Non-pigmented ciliary epithelial cell (primary cell): Measurements from ENCODE around the gene DPYSL5.
"Not testable (repeated sequence)": the region's sequence is repeated elsewhere in the genome, so short reads cannot be mapped to it uniquely, and the experiment has no call there.

Experiments
- DNase-seq: peaks from one replicate; pipeline ENCODE4 v3.0.0-alpha.2; 2010; ENCODE audit warnings: low read depth

DPYSL5 gene

GRCh38 chr2:26847655-26848335 is at the start of gene DPYSL5:
Gene DPYSL5 (plus strand): TSS chr2:26848132. CDS start chr2:26898500, 50,368 bp downstream.
- DNase-seq = no peak

- DNase-seq = no peak
These were observed 46.6 kb upstream of the DPYSL5 start for GRCh38 chr2:26801328-26801727.

GRCh38 chr2:26801796-26802195 is 46.1 kb upstream of the DPYSL5 start:
- no peak for DNase-seq

DNA sequence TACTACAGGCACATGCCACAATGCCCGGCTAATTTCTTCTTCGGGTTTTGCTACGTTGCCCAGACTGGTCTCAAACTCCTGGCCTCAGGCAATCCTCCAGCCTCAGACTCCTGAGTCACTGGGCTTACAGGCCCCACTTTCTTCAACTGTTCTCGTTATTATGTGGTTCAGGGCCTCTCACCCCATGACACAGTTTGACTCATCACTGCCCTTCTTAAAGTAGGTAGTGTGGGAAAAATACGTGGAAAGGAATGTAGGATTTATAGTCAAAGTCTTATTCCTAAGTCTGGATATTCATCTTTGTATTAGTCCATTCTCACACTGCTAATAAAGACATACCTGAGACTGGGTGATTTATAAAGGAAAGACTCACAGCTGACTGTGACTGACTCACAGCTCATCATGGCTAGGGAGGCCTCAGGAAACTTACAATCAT is 42.7 kb upstream of the DPYSL5 start:
- DNase-seq = peak; percentile 26

DNA sequence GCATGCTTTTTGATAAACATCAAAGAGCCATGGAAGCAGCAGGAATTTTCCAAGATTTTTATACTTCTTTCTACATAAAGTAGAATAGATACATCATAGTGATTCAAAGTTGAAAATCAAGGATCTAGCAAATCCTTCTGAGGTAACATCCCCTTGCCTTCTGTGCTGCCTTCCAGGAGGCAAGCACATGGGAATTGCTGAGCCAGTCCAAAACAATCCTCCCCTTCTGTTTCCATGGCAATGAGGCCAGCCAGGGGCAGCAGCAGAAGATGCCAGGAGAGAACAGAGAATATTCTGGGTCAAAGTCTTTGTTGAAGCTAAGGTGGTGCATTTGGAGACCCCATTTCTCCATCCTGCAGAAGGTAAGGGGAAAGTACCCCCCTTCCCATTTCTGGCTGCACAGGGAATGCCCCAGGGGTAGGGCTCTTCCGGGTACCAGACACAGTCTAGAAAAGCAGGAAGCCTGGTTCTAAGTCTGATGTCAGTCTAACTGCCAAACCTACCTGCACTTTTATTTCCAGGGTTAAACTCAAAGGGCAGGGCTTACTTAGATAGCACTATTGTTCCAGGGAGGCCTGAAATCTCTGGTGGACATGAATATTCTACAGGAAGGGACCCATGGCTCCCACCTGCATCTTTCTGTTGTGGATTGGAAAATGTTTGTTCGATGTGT is 40.0 kb upstream of the DPYSL5 start:
- no peak for DNase-seq

GRCh38 chr2:26809211-26809610 is 38.7 kb upstream of the DPYSL5 start:
- DNase-seq = no peak

GRCh38 chr2:26809876-26810577 is 37.9 kb upstream of the DPYSL5 start:
- no peak for DNase-seq

DNA sequence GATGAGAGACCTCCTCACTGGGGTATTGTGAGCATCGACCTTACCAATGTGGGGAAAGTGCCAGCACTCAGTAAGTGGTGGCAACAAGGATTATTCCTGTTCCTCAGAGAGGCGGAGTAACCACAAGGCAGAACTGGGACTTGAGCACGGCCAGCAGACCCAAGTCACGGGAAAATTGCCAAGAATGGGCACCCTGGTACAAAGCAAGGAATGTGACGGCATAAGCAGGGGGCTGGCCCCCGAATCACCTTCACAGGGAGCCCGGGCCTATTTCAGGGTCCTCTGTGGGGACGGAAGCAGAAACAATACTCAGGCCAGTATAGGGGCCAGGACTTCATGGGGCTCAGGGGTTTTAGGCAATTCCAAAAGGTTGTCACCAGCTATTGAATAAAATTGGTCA is 36.7 kb upstream of the DPYSL5 start:
- DNase-seq = no peak

DNA sequence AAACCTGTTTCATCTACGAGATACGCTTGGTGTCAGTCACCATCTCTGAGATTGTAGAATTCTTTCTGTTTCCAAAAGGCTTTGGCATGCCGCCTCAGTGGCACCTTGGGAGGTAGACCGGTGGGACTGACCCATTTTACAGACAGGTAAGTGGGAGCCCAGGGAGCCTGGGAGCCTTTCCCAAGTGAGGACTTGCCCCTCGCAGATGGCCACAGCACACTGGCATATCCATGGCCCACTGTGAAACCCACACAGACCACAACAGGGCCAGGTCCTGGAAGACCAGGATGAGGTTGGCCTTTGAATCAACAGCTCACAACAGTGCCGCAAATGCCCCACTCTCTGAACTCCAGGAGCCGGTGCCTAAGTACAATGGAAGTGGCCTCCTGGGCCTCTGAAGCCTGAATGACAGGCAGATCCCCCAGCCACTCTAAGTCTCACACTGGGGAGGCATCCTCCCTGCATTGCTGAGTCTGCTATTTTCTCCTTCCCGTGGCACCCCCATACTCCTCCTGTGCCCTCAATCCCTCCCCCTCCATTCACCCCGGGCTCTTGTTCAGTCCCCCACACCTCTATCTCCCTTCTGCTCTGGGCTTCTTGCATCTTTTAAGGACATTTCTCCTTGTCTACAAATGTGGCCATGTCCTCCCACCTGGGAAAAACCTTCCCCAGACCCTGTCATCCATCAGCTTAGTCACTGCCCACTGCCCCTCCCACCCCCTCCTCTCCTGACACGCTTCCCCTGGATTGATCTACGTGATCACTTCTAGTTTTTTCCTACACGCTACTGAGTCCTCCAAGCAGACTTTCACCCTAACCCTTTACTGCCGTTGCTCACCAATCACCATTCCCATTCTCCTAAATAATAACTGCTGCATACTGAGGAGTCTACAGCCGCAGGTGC is 35.9 kb upstream of the DPYSL5 start:
- no peak for DNase-seq

DNA sequence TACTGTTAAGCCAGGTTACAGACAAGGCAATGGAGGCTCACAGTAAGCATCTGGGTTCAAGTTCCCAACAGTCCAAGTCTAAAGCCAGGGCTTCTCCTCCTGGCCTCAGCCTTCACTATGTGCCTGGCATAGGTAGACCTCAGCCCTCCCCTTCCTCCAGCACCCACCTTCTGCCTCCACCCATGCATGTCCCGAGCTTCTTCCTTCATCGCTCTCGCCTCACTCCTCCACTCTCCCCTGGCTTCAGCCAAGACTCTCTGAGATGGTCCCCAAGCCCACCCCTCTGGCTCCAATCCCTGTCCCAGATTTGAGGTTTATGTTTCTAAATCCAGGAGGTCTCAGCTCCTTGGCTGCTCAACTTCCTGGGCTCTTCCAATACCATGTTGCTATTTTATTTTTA is 35.2 kb upstream of the DPYSL5 start:
- no peak for DNase-seq

GRCh38 chr2:26814072-26814765 is 33.7 kb upstream of the DPYSL5 start:
- DNase-seq = not testable (repeated sequence)

GRCh38 chr2:26816893-26817292 is 31.0 kb upstream of the DPYSL5 start:
- DNase-seq = no peak

DNA sequence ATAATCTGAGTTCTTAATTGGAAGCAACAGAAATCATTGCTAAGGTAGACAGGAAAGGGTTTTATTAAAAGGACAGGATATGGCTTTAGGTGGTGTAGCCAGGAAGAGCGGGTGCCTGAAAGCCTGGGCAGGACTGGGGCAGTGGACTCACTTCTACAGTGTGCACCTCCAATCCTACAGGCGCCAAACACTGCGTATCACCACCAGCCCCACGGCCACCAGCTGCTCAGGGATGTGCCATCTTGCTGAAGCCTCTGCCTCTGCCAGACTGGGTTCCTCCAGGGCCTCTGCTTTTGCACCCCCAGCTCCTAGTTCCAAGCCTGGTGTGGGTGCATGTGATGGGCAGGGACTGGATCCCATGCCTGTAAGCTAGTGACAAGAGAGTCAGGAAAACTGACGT is 29.7 kb upstream of the DPYSL5 start:
- DNase-seq = no peak

DNA sequence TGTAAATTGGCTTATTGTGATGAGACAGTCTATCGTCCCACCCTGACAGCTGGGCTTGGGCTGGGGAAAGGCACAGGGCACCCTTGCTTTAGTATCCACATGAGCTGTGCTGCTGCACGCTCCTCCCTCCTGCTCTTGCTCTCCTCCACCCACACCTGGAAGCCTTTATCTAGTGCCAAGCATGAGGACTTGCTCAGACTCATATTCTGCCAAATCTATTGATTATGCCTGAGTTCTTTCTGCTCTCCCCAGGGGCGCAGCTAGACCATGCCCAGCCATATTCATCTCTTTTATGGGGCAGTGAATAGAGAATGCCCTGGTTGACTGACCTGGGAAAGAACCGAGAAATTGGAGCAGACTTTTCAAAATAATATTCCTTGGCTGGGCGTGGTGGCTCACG is 29.0 kb upstream of the DPYSL5 start:
- no peak for DNase-seq

DNA sequence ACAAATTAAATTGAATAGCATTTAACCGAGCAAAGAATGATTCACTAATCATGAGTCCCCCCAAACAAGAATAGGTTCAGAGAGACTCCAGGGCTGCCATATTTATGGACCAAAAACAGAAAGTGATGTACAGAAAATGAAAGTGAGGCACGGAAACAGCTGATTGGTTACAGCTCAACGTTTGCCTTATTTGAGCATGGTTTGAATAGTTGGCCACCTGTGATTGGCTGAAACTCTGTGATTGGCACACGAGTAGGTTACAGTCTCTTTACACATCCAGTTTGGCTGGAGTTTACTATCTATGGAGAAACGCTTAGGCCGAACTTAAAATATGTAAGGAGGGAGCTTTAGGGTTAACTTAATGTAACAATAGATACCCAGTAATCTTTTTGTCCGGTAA is 27.0 kb upstream of the DPYSL5 start:
- no peak for DNase-seq

DNA sequence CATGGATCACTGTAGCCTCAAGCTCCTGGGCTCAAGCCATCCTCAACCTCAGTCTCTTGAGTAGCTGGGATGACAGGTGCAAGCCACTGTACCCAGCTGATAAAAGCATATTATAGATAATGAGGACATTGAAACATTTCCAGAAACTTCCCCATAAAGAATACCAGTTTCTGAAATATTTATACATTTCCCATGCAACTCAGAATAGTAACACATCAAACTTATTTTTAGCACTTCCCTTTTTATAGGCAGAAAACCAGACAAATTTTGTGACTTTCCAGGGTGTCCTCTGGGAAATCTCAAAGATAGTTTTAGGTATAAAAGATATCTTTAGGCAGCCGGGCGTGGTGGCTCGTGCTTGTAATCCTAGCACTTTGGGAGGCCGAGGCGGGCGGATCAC is 25.1 kb upstream of the DPYSL5 start:
- no peak for DNase-seq

- DNase-seq = no peak
These were observed 9.6 kb upstream of the DPYSL5 start for GRCh38 chr2:26838121-26838906.

- DNase-seq = no peak
These were observed 6.9 kb upstream of the DPYSL5 start for GRCh38 chr2:26840937-26841610.

DNA sequence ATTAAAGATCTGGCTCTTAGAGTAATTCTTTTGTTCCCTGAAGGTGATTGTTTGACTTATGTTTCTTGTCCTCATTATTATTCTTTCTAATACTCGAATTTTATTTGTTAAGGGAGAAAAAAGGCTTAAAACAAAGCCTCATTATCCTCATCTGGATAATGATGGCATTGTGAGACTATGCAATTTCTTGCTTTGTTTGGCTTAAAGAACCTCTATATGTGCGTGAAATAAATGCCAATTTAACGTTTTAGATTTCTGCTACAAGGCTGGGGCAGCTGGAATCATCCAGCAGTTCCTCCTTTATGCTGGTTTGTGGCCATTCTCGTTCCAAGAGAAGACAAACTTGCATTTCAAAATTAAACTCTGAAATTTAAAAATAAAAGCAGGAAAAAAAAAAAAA is 4.9 kb upstream of the DPYSL5 start:
- no peak for DNase-seq

DNA sequence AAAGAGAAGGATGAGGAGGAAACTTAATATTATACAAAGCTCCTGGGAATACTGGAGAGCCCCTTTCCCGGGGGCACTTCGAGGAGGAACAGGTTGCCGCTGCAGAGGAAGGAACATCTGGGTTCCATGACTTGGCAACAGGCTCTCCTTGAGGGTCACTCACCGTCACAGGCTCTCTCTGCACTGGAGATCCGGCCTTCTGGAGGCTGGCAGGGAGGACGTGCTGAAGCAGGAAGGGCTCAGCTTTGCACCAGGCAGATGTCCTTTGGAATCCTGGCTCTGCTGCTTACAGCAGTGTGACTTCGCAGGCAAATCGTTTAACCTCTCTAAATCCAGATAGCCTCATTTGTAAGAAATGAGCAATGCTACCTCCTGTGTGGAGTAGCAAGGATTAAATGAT is 2.9 kb upstream of the DPYSL5 start:
- no peak for DNase-seq
